ENCODE data around the gene HOXA3. TPM values are rescaled to one million over a fixed set of nuclear protein-coding genes. Genes with fewer than 3 reads are reported as not detected.
A peak's percentile ranks its signal among the peaks of the same experiment; 100 is the strongest.

The HOXA3 gene
- total and polyA plus RNA-seq, 2 of the 8 experiments (the other 6 are each of a cell fraction or from before 2014, with no cell fraction given) = not detected

DNA sequence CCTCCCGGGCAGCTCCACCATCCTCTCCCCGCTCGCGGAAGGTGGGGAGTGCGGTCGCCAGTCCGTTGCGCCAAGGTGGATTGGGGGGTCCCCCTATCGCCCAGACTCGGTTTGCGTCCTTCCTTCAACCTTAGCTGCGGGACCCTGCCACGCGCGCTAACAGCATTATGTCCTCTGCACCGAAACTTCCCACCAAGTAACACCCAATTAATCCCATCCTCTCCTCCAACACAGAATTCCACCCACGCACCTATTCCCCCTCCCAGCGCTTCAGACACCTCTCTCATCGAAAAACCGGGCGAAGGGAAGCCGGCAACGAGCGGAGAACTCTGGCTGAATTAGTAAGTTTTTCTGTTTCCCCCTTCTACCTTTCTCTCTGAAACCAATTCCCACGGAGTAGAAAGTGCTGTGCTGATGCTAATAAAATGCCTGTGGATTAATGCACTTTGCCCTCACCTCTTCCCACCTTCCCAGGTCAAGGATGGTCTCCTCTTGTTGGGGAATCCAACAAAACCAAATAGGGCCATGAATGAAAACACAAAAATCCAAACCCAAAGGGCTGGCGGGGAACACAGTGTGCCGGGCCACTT is 947 bp downstream of the HOXA3 start (continued):
- TF ChIP-seq, protein P1, sequence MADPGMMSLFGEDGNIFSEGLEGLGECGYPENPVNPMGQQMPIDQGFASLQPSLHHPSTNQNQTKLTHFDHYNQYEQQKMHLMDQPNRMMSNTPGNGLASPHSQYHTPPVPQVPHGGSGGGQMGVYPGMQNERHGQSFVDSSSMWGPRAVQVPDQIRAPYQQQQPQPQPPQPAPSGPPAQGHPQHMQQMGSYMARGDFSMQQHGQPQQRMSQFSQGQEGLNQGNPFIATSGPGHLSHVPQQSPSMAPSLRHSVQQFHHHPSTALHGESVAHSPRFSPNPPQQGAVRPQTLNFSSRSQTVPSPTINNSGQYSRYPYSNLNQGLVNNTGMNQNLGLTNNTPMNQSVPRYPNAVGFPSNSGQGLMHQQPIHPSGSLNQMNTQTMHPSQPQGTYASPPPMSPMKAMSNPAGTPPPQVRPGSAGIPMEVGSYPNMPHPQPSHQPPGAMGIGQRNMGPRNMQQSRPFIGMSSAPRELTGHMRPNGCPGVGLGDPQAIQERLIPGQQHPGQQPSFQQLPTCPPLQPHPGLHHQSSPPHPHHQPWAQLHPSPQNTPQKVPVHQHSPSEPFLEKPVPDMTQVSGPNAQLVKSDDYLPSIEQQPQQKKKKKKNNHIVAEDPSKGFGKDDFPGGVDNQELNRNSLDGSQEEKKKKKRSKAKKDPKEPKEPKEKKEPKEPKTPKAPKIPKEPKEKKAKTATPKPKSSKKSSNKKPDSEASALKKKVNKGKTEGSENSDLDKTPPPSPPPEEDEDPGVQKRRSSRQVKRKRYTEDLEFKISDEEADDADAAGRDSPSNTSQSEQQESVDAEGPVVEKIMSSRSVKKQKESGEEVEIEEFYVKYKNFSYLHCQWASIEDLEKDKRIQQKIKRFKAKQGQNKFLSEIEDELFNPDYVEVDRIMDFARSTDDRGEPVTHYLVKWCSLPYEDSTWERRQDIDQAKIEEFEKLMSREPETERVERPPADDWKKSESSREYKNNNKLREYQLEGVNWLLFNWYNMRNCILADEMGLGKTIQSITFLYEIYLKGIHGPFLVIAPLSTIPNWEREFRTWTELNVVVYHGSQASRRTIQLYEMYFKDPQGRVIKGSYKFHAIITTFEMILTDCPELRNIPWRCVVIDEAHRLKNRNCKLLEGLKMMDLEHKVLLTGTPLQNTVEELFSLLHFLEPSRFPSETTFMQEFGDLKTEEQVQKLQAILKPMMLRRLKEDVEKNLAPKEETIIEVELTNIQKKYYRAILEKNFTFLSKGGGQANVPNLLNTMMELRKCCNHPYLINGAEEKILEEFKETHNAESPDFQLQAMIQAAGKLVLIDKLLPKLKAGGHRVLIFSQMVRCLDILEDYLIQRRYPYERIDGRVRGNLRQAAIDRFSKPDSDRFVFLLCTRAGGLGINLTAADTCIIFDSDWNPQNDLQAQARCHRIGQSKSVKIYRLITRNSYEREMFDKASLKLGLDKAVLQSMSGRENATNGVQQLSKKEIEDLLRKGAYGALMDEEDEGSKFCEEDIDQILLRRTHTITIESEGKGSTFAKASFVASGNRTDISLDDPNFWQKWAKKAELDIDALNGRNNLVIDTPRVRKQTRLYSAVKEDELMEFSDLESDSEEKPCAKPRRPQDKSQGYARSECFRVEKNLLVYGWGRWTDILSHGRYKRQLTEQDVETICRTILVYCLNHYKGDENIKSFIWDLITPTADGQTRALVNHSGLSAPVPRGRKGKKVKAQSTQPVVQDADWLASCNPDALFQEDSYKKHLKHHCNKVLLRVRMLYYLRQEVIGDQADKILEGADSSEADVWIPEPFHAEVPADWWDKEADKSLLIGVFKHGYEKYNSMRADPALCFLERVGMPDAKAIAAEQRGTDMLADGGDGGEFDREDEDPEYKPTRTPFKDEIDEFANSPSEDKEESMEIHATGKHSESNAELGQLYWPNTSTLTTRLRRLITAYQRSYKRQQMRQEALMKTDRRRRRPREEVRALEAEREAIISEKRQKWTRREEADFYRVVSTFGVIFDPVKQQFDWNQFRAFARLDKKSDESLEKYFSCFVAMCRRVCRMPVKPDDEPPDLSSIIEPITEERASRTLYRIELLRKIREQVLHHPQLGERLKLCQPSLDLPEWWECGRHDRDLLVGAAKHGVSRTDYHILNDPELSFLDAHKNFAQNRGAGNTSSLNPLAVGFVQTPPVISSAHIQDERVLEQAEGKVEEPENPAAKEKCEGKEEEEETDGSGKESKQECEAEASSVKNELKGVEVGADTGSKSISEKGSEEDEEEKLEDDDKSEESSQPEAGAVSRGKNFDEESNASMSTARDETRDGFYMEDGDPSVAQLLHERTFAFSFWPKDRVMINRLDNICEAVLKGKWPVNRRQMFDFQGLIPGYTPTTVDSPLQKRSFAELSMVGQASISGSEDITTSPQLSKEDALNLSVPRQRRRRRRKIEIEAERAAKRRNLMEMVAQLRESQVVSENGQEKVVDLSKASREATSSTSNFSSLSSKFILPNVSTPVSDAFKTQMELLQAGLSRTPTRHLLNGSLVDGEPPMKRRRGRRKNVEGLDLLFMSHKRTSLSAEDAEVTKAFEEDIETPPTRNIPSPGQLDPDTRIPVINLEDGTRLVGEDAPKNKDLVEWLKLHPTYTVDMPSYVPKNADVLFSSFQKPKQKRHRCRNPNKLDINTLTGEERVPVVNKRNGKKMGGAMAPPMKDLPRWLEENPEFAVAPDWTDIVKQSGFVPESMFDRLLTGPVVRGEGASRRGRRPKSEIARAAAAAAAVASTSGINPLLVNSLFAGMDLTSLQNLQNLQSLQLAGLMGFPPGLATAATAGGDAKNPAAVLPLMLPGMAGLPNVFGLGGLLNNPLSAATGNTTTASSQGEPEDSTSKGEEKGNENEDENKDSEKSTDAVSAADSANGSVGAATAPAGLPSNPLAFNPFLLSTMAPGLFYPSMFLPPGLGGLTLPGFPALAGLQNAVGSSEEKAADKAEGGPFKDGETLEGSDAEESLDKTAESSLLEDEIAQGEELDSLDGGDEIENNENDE (IDR thresholded peaks at IDR 0.05; ENCODE audit: insufficient replicate concordance, low read length) = no peak
- TF ChIP-seq ZNF274 (IDR thresholded peaks at IDR 0.05; ENCODE audit: borderline replicate concordance, extremely low read depth, low read length) = no peak
- peak; percentile 99 for TF ChIP-seq CBX8 (IDR thresholded peaks at IDR 0.05; ENCODE audit: borderline replicate concordance, low read depth, low read length)
- TF ChIP-seq POLR2AphosphoS5 (IDR thresholded peaks at IDR 0.05; ENCODE audit: low read depth, low read length) = no peak
- TF ChIP-seq TAF1 (IDR thresholded peaks at IDR 0.05; ENCODE audit: low read depth, low read length) = no peak
- no peak for TF ChIP-seq TBP (IDR thresholded peaks at IDR 0.05; ENCODE audit: low read depth, low read length)
- TF ChIP-seq PHF8 (conservative IDR thresholded peaks at IDR 0.05; ENCODE audit: low read depth, low read length) = no peak
- no peak for TF ChIP-seq CHD1 (IDR thresholded peaks at IDR 0.05; ENCODE audit: low read depth, low read length)
